Endothelial cell of hepatic sinusoid (primary cell): ENCODE measurements around the gene GATD1.

Source experiments
- in situ Hi-C: cut with HindIII; loops from 2 replicates; pipeline ENCODE4 v1.10.0; 2017; ENCODE audit warnings: low sequenced_read_pairs

The GATD1 gene

DNA sequence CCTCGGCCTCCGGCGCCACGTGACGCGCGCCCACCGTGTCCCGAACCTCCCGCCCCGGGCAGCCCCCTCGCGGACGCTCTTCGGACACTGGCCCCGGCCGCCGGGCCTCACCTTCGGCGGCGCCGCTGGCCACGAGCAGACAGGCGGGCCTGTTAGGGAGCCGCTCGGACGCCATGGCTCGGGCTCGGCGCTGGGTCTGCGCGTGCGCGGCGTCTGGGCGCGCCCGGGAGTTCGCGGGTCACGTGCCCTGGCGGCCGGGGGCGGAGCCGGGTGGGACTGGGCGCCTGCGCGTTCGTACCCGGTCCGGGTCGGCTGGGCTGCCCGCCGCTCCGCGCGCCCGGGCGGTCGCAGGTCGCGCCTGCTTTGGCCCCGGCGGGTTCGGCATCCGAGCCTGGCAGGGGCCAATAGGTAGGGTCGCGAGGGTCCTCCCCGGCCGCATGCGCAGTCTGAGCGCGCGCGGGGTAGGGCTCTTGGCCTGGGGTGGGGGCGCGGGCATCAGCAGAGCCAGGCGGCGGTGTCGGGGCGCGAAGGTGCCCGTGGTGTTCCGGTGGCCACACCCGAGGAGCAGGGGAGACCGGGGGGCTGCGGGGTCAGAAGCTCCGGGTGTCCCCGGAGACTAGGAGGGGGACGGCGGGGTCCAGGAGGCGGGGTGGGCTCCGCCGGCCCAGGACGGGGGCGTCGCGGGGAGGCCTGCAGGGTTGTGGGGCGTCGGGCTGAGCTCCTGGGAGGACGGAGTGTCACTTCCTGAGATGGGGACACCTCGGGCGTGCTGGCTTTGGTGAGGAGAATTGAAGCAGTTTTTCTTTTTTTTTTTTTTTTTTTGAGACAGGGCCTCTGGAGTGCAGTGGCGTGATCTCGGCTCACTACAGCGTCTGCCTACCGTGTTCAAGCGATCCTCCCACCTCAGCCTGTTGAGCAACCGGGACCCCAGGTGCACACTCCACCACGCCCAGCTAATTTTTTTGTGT, at the start of gene GATD1:
GATD1 (minus strand) TSS at position 200 of the 968 bp plus-strand sequence; CDS start at position 175, 25 bp downstream.
- in situ Hi-C loops = no loop called here

DNA sequence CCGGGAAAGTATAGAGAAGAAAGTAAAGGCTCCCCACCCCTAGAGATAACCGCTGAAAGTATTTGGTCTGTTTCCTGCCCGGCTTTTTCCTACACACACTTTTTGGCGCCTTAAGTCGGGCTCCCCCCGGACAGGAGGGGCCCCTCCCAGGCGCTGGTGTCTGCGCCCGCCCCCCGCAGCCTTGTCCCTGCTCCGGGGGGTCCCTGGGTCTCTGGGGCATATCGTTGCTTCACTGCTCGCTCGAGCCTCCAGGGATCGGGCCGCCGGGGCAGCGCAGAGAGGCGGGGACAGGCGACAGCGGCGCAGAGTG, 49.5 kb upstream of the GATD1 start:
- in situ Hi-C loops = no loop called here

DNA sequence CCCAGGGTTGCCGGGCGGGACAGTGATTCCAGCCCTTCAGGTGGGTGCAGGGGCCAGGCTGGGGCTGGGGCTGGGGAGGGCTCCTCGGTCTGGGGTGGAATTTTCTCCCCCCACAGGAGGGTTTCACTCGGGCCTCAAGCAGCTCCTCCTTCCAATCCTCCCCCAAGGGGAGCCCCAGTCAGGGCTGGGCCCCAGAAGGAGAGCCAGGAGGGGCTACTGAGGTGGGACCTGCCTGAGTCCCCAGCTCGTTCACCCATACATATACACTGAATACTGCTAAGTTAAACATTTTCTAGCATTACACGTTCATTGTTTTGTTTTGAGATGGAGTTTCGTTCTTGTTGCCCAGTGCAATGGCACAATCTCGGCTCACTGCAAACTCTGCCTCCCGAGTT, 48.9 kb upstream of the GATD1 start:
- in situ Hi-C loops = no loop called here

DNA sequence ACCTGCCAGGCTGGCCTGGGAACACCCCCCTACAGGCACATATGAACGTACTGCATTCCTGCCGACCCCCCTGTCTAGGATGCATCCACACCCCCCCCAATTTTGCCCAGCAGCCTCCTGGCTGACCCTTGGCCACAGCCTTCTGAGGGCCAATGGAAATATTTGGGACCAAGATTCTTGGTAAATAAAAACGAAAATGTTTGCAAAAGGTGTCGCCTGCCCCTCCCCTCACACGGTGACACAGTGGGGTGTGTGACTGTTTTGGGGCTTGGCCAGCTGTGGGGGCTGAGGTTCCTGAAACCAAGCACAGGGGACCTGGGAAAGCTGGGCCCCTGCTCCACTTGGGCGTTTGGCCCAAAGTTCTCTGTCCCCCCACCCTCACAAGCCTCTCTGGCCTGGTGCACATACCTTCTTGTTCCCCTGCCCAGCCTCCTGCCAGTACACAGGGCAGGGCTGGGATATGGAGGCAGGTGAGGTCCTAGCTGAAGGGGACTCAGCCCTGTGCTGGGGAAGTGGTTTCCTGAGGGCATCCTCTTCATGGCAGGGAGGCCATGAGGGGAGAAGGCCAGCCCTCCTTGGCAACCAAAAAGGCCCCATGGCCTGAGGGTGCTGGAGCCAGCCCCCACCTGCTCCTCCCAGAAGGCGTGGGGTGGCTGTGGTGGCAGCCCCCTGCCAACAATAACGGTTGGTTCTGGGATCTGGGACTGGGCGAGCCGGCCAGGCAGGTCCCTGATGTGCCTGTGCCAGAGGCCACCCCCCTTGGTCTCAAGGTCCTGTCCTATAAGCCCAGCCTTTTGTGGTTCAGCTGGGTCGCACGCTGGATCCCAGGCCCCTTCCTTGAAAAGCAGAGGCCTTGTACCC, 48.3 kb upstream of the GATD1 start:
- in situ Hi-C loops = no loop called here

DNA sequence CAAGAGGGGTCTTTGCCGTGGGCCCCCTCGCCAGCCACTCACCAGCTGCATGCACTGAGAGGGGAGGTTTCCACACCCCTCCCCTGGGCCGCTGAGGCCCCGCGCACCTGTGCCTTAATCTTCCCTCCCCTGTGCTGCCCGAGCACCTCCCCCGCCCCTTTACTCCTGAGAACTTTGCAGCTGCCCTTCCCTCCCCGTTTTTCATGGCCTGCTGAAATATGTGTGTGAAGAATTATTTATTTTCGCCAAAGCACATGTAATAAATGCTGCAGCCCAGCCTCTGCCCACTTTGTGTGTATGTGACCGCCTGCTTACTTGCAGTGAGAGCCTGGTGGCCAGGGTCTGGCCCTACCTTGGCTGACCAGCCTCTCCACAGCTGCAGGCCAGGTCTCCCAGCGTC, 47.7 kb upstream of the GATD1 start:
- in situ Hi-C loops = no loop called here

GRCh38 chr11:824292-824880, 47.1 kb upstream of the GATD1 start:
- in situ Hi-C loops = no loop called here

- in situ Hi-C loops = no loop called here
Observed at GRCh38 chr11:823441-824291, 46.4 kb upstream of the GATD1 start.

- in situ Hi-C loops = no loop called here
Observed at GRCh38 chr11:821512-822371, 44.5 kb upstream of the GATD1 start.

GRCh38 chr11:820655-821511, 43.6 kb upstream of the GATD1 start:
- in situ Hi-C loops = no loop called here

GRCh38 chr11:819943-820649, 42.8 kb upstream of the GATD1 start:
- in situ Hi-C loops = loop anchor here (10.0 kb wide), 1 partner anchor 95 kb away; the partner anchor contains the start of gene CHID1

DNA sequence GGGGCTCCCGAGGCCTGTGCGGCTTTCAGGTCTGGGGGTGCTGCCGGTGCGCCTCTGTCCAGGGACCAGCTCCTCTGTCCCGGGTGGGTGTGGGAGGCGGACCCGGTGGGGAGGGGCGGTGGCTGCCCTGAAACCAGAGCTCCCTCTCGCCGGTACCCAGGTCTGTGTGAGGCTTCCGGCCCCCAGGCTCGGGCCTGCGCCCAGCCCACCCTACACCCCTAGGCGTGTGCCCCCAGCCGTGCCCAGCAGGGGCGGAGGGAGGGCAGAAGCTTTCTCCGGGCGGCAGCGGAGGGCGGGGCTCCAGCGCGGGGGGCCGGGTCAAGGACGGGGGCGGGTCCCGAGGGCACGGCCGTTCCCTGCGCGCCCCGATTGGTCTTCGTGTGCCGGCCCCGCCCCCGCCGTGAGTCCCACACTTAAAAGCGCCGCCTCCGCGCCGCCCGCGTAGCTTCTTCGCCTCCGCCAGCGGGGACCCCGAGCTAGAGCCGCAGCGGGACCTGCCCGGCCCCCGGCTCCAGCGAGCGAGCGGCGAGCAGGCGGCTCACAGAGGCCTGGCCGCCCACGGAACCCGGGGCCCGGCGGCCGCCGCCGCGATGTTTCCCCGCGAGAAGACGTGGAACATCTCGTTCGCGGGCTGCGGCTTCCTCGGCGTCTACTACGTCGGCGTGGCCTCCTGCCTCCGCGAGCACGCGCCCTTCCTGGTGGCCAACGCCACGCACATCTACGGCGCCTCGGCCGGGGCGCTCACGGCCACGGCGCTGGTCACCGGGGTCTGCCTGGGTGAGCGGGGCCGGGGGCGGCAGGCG, 42.0 kb upstream of the GATD1 start:
- in situ Hi-C loops = loop anchor here (10.0 kb wide), 1 partner anchor 95 kb away; the partner anchor contains the start of gene CHID1

GRCh38 chr11:818396-819128, 41.3 kb upstream of the GATD1 start, which contains the start of gene PNPLA2:
PNPLA2 (plus strand) TSS chr11:818914; CDS start chr11:819719, 805 bp downstream.
- in situ Hi-C loops = loop anchor here (10.0 kb wide), 1 partner anchor 96 kb away; the partner anchor contains the start of gene CHID1

- in situ Hi-C loops = loop anchor here (10.0 kb wide), 1 partner anchor 98 kb away; the partner anchor contains the start of gene CHID1
Observed at GRCh38 chr11:816433-816779, 39.1 kb upstream of the GATD1 start.

DNA sequence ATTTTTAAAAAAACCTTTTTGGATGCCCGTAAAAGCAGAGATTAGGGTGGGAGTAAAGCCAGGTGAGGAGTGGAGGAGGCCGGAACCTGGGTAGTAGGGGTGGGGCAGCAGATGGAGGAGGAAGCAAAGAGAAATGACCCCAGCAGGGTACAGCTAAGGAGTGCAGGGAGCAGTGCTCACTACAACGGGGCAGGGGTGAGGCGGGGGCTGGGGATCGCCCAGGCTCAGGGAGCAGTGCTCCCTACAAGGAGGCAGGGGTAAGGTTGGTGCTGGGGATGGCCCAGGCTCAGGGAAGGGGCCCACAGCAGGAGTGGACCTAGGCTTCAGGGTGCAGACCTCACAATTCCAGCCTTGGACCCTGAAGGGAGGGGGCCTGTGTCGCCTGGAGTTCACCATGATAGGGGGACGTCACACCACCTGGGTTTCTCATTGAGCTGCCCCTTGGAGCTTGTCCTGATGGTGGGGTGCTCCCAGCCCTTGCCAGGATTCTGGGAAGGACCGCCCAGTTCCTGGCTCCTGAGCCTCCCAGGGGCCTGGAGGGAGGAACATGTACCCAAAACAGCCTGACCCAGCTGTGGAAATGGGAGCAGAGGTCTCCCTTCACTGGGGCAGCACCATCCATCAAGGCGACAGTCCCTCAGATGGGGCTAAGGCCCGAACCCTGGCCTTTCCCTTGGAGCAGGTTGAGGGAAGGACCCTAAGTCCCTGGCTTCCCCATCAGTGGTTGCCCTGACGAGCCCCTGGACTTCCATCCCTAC, 38.6 kb upstream of the GATD1 start:
- in situ Hi-C loops = loop anchor here (10.0 kb wide), 1 partner anchor 99 kb away; the partner anchor contains the start of gene CHID1

DNA sequence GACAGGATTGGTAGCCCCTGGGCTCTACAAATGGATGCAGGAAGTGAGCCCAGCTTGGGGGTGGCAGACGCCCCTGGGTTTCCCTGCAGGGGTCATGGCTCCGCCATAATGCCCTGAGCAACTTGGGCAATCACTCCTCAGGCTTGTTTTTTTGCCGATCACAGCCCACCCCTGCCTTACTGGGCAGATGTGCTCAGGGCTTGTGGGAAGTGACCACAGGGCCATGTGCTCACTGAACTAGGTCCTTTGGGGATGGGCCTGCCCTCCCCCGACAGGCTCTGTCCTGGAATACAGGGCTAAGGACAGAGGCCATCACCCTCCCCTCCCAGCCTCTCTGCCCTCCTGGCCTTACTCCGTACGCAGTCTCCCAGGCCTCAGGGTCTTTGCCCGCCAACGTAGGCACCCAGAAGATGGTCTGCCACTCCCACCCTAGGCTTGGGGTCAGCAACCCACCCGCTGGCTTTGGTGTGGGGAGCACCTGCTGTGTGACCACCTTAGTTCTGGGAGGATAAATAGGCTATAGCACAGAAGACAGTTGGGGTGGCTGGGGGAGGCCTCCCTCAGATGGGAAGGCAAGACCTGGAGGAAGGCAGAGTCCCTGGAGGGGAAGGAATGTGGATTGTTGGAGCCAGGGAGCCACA, 36.3 kb upstream of the GATD1 start:
- in situ Hi-C loops = loop anchor here (10.0 kb wide), 1 partner anchor 101 kb away; the partner anchor contains the start of gene CHID1
